Measurements from ENCODE around the gene MXRA5. TPM values are rescaled to one million over a fixed set of nuclear protein-coding genes. Genes with fewer than 3 reads are reported as not detected.

MXRA5 gene
- total and polyA plus RNA-seq, 9 of the 15 experiments (the other 6 are each of a cell fraction or from before 2014, with no cell fraction given), result 0.02 TPM; not detected in 8

DNA sequence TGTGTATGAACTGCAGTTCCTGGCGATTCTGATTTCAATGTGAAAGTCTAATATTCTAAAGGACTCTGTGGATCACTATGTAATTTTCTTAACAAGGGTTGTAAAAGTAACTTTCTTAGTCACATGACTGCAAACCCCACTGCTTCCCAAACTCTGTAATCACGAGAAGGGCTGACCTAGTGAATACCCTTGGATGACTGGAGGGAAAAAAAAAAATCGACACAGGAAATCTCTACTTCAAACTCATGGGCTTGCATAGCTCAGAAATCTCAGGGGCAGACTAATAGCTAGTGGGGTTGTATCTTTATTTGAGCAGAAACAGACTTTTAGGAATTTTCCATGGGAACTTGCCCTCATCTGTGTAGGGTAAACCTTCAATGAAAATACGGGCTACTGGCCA lies 4.8 kb upstream of the MXRA5 start:
- DNase-seq (ENCODE audit: extremely low read depth in 1 of 4, low spot score in 3 of 4) (no peak), ATAC-seq (no peak), FAIRE-seq (no peak)
- Histone ChIP-seq H3K4me3 (no peak overlapping the region), H3K79me2 (ENCODE audit: control insufficient read depth, insufficient read depth, low read length) (no peaks in the 10 kb centered on the region), H3K4me2 (ENCODE audit: insufficient read depth, low read length) (no peak overlapping the region), H3K9ac (ENCODE audit: insufficient read depth in 1 of 2, low read depth in 2 of 2, low read length in 2 of 2) (no peak overlapping the region), H4K20me1 (replicated peaks; ENCODE audit: control insufficient read depth, insufficient read depth, low read length) (no peaks in the 10 kb centered on the region), H3K9me1 (ENCODE audit: control insufficient read depth, insufficient read depth, low read length) (no peaks in the 10 kb centered on the region), H3K4me1 (replicated peaks in 1 of 2; ENCODE audit: control insufficient read depth in 2 of 2, insufficient read depth in 2 of 2, low read length in 2 of 2) (no peaks in the 10 kb centered on the region), H2AFZ (ENCODE audit: low read depth, low read length) (no peak overlapping the region), H3K27me3 (ENCODE audit: control insufficient read depth in 2 of 2, insufficient read depth in 2 of 2, low read length in 2 of 2) (peaks cover 0 to under 1% of the 10 kb centered on the region in 2 experiments; a peak in 2 of 5 replicates), H3K9me3 (replicated peaks; ENCODE audit: control insufficient read depth, insufficient read depth, low read depth, low read length) (no peaks in the 10 kb centered on the region), H3K36me3 (ENCODE audit: control insufficient read depth, insufficient read depth, low read length) (no peaks in the 10 kb centered on the region), H3K27ac (ENCODE audit: extremely low read depth, low read depth, low read length) (no peak overlapping the region)
- no TSS peak for BruUV-seq (replicated peaks)
- intact Hi-C loops (cut with micrococcal nuclease) (no loop called here), in situ Hi-C loops (cut with MboI) (no loop called here)
- TF ChIP-seq NFE2 (IDR thresholded peaks at IDR 0.05; ENCODE audit: low read depth), result no peak
- TF ChIP-seq SRSF7 (optimal IDR thresholded peaks at IDR 0.05; ENCODE audit: low read depth, low read length), result no peak
- no peak for TF ChIP-seq ZNF347 (CRISPR knock-in tag; IDR thresholded peaks at IDR 0.05; ENCODE audit: low read depth)
- TF ChIP-seq ZBTB1 (CRISPR knock-in tag; IDR thresholded peaks at IDR 0.05; ENCODE audit: borderline replicate concordance, low read depth), result no peak
- TF ChIP-seq DIDO1 (tag; IDR thresholded peaks at IDR 0.05; ENCODE audit: low read depth), result no peak
- CTCF ChIA-PET (ENCODE audit: low intra/inter-chr PET ratio), result no interaction called here
- 0% methylated on average over 3 of the region's 4 CpGs for WGBS (ENCODE audit: insufficient coverage, low coverage, missing lambda C conversion rate)
- POLR2A ChIA-PET, result no interaction called here

DNA sequence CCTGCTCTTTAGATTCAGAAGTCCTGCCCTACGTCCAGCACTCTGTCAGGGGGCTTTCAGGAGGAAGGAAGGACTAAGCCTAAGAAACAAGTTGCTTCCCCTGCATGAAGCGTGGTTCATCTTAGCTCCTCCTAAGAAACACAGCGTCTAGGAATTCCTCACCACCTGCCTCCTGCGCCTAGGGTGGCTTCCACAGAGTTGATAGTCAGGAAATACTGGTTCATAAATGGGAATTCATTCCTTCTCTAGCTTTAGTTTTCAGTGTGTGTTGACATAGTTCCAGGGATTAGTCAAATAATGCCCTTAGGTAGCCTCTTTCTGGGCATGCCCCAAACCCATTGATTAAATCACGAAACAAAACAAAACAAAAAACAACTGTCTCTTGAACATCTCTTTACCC lies 1.7 kb upstream of the MXRA5 start:
- Histone ChIP-seq H3K4me1 (replicated peaks in 1 of 2; ENCODE audit: control insufficient read depth in 2 of 2, insufficient read depth in 2 of 2, low read length in 2 of 2) (no peaks in the 10 kb centered on the region), H3K79me2 (ENCODE audit: control insufficient read depth, insufficient read depth, low read length) (no peaks in the 10 kb centered on the region), H3K9me3 (replicated peaks; ENCODE audit: control insufficient read depth, insufficient read depth, low read depth, low read length) (no peaks in the 10 kb centered on the region), H3K4me2 (ENCODE audit: insufficient read depth, low read length) (no peak overlapping the region), H3K4me3 (no peak overlapping the region), H2AFZ (ENCODE audit: low read depth, low read length) (no peak overlapping the region), H3K36me3 (ENCODE audit: control insufficient read depth, insufficient read depth, low read length) (no peaks in the 10 kb centered on the region), H4K20me1 (replicated peaks; ENCODE audit: control insufficient read depth, insufficient read depth, low read length) (no peaks in the 10 kb centered on the region), H3K27ac (ENCODE audit: extremely low read depth, low read depth, low read length) (no peak overlapping the region), H3K27me3 (ENCODE audit: control insufficient read depth in 2 of 2, insufficient read depth in 2 of 2, low read length in 2 of 2) (peaks cover 0 to 8% of the 10 kb centered on the region in 2 experiments; a peak in 2 of 5 replicates), H3K9ac (ENCODE audit: insufficient read depth in 1 of 2, low read depth in 2 of 2, low read length in 2 of 2) (no peak overlapping the region), H3K9me1 (ENCODE audit: control insufficient read depth, insufficient read depth, low read length) (no peaks in the 10 kb centered on the region)
- no TSS peak for BruUV-seq (replicated peaks)
- DNase-seq (ENCODE audit: extremely low read depth in 1 of 4, low spot score in 3 of 4) (no peak), FAIRE-seq (no peak), ATAC-seq (no peak)
- WGBS (ENCODE audit: insufficient coverage, low coverage, missing lambda C conversion rate), result 5% methylated on average over 5 of the region's 5 CpGs
- ChIA-PET POLR2A (interaction anchor here (0.6 kb wide), 1 partner anchor 469 kb away, joined by 3 read pairs; no protein-coding TSS in a partner anchor), CTCF (ENCODE audit: low intra/inter-chr PET ratio) (no interaction called here)
- in situ Hi-C loops (cut with MboI) (no loop called here), intact Hi-C loops (cut with micrococcal nuclease) (no loop called here)
- TF ChIP-seq, protein P1, sequence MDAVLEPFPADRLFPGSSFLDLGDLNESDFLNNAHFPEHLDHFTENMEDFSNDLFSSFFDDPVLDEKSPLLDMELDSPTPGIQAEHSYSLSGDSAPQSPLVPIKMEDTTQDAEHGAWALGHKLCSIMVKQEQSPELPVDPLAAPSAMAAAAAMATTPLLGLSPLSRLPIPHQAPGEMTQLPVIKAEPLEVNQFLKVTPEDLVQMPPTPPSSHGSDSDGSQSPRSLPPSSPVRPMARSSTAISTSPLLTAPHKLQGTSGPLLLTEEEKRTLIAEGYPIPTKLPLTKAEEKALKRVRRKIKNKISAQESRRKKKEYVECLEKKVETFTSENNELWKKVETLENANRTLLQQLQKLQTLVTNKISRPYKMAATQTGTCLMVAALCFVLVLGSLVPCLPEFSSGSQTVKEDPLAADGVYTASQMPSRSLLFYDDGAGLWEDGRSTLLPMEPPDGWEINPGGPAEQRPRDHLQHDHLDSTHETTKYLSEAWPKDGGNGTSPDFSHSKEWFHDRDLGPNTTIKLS (IDR thresholded peaks at IDR 0.05; ENCODE audit: borderline replicate concordance, low read depth), result no peak
- TF ChIP-seq ZC3H8 (IDR thresholded peaks at IDR 0.05), result no peak
- no peak for TF ChIP-seq CEBPB (tag; IDR thresholded peaks at IDR 0.05)
- no peak for TF ChIP-seq NONO (IDR thresholded peaks at IDR 0.05; ENCODE audit: low read depth in 2 of 2, low read length in 1 of 2)
- no peak for TF ChIP-seq RNF2 (IDR thresholded peaks at IDR 0.05)
- TF ChIP-seq, protein P2, sequence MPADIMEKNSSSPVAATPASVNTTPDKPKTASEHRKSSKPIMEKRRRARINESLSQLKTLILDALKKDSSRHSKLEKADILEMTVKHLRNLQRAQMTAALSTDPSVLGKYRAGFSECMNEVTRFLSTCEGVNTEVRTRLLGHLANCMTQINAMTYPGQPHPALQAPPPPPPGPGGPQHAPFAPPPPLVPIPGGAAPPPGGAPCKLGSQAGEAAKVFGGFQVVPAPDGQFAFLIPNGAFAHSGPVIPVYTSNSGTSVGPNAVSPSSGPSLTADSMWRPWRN (IDR thresholded peaks at IDR 0.05; ENCODE audit: low read depth), result no peak
- TF ChIP-seq ZNF197 (CRISPR knock-in tag; IDR thresholded peaks at IDR 0.05; ENCODE audit: low read depth), result no peak
- TF ChIP-seq, protein P3, sequence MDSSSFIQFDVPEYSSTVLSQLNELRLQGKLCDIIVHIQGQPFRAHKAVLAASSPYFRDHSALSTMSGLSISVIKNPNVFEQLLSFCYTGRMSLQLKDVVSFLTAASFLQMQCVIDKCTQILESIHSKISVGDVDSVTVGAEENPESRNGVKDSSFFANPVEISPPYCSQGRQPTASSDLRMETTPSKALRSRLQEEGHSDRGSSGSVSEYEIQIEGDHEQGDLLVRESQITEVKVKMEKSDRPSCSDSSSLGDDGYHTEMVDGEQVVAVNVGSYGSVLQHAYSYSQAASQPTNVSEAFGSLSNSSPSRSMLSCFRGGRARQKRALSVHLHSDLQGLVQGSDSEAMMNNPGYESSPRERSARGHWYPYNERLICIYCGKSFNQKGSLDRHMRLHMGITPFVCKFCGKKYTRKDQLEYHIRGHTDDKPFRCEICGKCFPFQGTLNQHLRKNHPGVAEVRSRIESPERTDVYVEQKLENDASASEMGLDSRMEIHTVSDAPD (CRISPR knock-in tag; IDR thresholded peaks at IDR 0.05), result no peak
- no peak for TF ChIP-seq STAT5A (IDR thresholded peaks at IDR 0.05; ENCODE audit: borderline replicate concordance, low read length)
